Mammary epithelial cell (primary cell): ENCODE measurements around the gene TRAPPC11.

ENCODE experiments used
- CTCF ChIP-seq, 2 donors: IDR thresholded peaks in 1 of 2; conservative IDR thresholded peaks in 1 of 2; 2 replicates each; pipeline ENCODE4 v1.5.1; 2011 to 2012; ENCODE audit warnings: inconsistent platforms in 2 of 2, low read length in 2 of 2, mild to moderate bottlenecking in 2 of 2, control low read depth in 1 of 2, low read depth in 1 of 2; ENCODE audit not compliant: insufficient read depth in 1 of 2; ENCODE audit errors: extremely low read depth in 1 of 2
- EZH2 ChIP-seq: IDR thresholded peaks from 2 replicates; pipeline ENCODE4 v1.6.1; 2012; ENCODE audit warnings: low read length, inconsistent platforms, borderline replicate concordance

GRCh38 chr4:183722731-183723560, 63.9 kb downstream of the TRAPPC11 start:
- TF ChIP-seq CTCF (conservative IDR thresholded peaks at IDR 0.05 in 1 of 2, IDR thresholded peaks at IDR 0.05 in 1 of 2; ENCODE audit: extremely low read depth in 1 of 2, insufficient read depth in 1 of 2, low read depth in 1 of 2, low read length in 2 of 2) (peak in 1 of 2 donors; percentile 24), EZH2 (no peak)
